B cell (primary cell): Measurements from ENCODE around the gene PNPLA4. TPM values are rescaled to one million over a fixed set of nuclear protein-coding genes. Genes with fewer than 3 reads are reported as not detected.

Experiments used
- ATAC-seq: fragments of 200-7000 bp; cut with Tn5 transposase; one replicate; pipeline ENCODE4 v1.10.0; 2021; ENCODE audit warnings: low read depth, mild to moderate bottlenecking, moderate number of reproducible peaks, moderate library complexity
- CTCF ChIA-PET: fragments of 350-600 bp; sonication (Branson Sonifier 250); formaldehyde crosslinking; loops from one replicate; lab custom pipeline; 2021; ENCODE audit warnings: antibody characterized with exemption, inconsistent platforms; lab: Charles Lee
- POLR2A ChIA-PET: fragments of 350-600 bp; sonication (Branson Sonifier 250); formaldehyde crosslinking; loops from one replicate; lab custom pipeline; 2021; ENCODE audit warnings: antibody characterized with exemption; lab: Charles Lee
- DNase-seq: peaks from one replicate; pipeline ENCODE4 v3.0.0; 2013
- H2AFZ ChIP-seq: 2 replicates; pipeline ENCODE4 v1.6.1; 2012; ENCODE audit warnings: mild to moderate bottlenecking, low read depth, low read length; ENCODE audit not compliant: insufficient read depth, poor library complexity, severe bottlenecking
- H3K27ac ChIP-seq, 2 donors: 1 replicate in 1 of 2; 2 replicates in 1 of 2; pipeline ENCODE4 v1.5.1; 2012 to 2013; ENCODE audit warnings: low read length in 2 of 2, mild to moderate bottlenecking in 2 of 2, moderate library complexity in 1 of 2
- H3K27me3 ChIP-seq, 4 experiments: fragments of 200-600 bp in 1 of 4; sonication (generic) in 1 of 4; replicated peaks in 1 of 4; 1 replicate in 2 of 4; 2 replicates in 2 of 4; pipeline versions ENCODE4 v1.6.1 to v1.7.0; 2013 to 2016; ENCODE audit warnings: low read length in 3 of 4, mild to moderate bottlenecking in 2 of 4, mixed read lengths in 1 of 4, moderate library complexity in 1 of 4; ENCODE audit not compliant: insufficient read depth in 4 of 4, control insufficient read depth in 3 of 4; ENCODE audit errors: control extremely low read depth in 1 of 4
- H3K36me3 ChIP-seq, 2 experiments: replicated peaks in 1 of 2; 1 replicate in 1 of 2; 2 replicates in 1 of 2; pipeline versions ENCODE4 v1.6.1 to v1.7.1; 2013; ENCODE audit warnings: low read length in 1 of 2; ENCODE audit not compliant: insufficient read depth in 2 of 2, control insufficient read depth in 1 of 2; ENCODE audit errors: control extremely low read depth in 1 of 2, extremely low read depth in 1 of 2
- H3K4me1 ChIP-seq, 2 donors: fragments of 200-600 bp in 1 of 2; sonication (generic) in 1 of 2; 1 replicate in 1 of 2; 2 replicates in 1 of 2; pipeline versions ENCODE4 v1.5.1 to v1.6.1; 2013 to 2017; ENCODE audit warnings: low read length in 2 of 2; ENCODE audit not compliant: control insufficient read depth in 2 of 2, insufficient read depth in 2 of 2
- H3K4me2 ChIP-seq: replicated peaks from 2 replicates; pipeline ENCODE3; 2012; ENCODE audit warnings: mild to moderate bottlenecking, low read depth, low read length; ENCODE audit not compliant: poor library complexity, severe bottlenecking
- H3K4me3 ChIP-seq, 5 experiments: fragments of 200-600 bp in 1 of 5; sonication (generic) in 1 of 5; 1 replicate in 3 of 5; 2 replicates in 2 of 5; pipeline versions ENCODE4 v1.5.1 to v1.7.0; 2011 to 2016; ENCODE audit warnings: low read length in 4 of 5, mild to moderate bottlenecking in 4 of 5, low read depth in 2 of 5, control low read depth in 1 of 5, moderate library complexity in 1 of 5; ENCODE audit not compliant: insufficient read depth in 1 of 5; ENCODE audit errors: control extremely low read depth in 1 of 5, extremely low read depth in 1 of 5
- H3K79me2 ChIP-seq: fragments of 200-600 bp; sonication (generic); one replicate; pipeline ENCODE4 v1.6.0; 2016; ENCODE audit warnings: low read length; ENCODE audit not compliant: control insufficient read depth, insufficient read depth
- H3K9ac ChIP-seq: fragments of 200-600 bp; sonication (generic); 2 replicates; pipeline ENCODE4 v1.6.1; 2017; ENCODE audit warnings: mild to moderate bottlenecking, low read length, moderate library complexity
- H3K9me3 ChIP-seq, 3 donors: one replicate each; pipeline versions ENCODE4 v1.6.1 to v1.7.1; 2013; ENCODE audit warnings: low read length in 2 of 3; ENCODE audit not compliant: control insufficient read depth in 2 of 3, insufficient read depth in 1 of 3; ENCODE audit errors: control extremely low read depth in 1 of 3
- H4K20me1 ChIP-seq: 2 replicates; pipeline ENCODE4 v1.6.0; 2012; ENCODE audit warnings: mild to moderate bottlenecking, low read length; ENCODE audit not compliant: insufficient read depth, control insufficient read depth, poor library complexity, severe bottlenecking
- H3K27ac Mint-ChIP-seq: one replicate; pipeline ENCODE4 v1.8.0; 2021; ENCODE audit warnings: mixed read lengths
- H3K27me3 Mint-ChIP-seq: one replicate; pipeline ENCODE4 v1.8.0; 2021; ENCODE audit warnings: mixed read lengths
- H3K4me1 Mint-ChIP-seq: one replicate; pipeline ENCODE4 v1.8.0; 2021; ENCODE audit warnings: mixed read lengths
- H3K4me3 Mint-ChIP-seq: one replicate; pipeline ENCODE4 v1.8.0; 2021; ENCODE audit warnings: mixed read lengths
- H3K9me3 Mint-ChIP-seq: one replicate; pipeline ENCODE4 v1.8.0; 2022; ENCODE audit warnings: mixed read lengths; ENCODE audit not compliant: insufficient read depth
- EZH2 ChIP-seq: IDR thresholded peaks from 2 replicates; pipeline ENCODE4 v1.6.1; 2012; ENCODE audit warnings: borderline replicate concordance, low read depth, mild to moderate bottlenecking, moderate library complexity, low read length; ENCODE audit not compliant: insufficient read depth, poor library complexity, severe bottlenecking
- WGBS: methylation state at CpG from one replicate; pipeline ENCODE4 v1.1.5; 2013; ENCODE audit warnings: missing lambda C conversion rate; ENCODE audit not compliant: insufficient coverage; 5-methylcytosine and 5-hydroxymethylcytosine counted together
- intact Hi-C: fragments of 100-400 bp; cut with micrococcal nuclease; formaldehyde crosslinking; loops from one replicate; pipeline ENCODE4 v1.10.0; 2022
- polyA plus RNA-seq: library from polyadenylated mRNA; depleted of rRNA; stranded (reverse); fragments of >200 nt; gene quantifications from 2 replicates; pipeline ENCODE4 v1.2.3, GENCODE V29; 2012
- total RNA-seq, 2 donors: library from RNA; stranded (reverse); fragments of 120-200 nt in 1 of 2; gene quantifications; 1 replicate in 1 of 2; 2 replicates in 1 of 2; pipeline versions ENCODE4 v1.2.3 to v1.2.4, GENCODE V29; 2013 to 2022
- TF ChIP-seq, protein P1 (sequence below): fragments of 200-600 bp; IDR thresholded peaks from one replicate; pipeline ENCODE4 v1.8.0; 2022; ENCODE audit warnings: antibody characterized with exemption, mild to moderate bottlenecking

PNPLA4 gene
- total and polyA plus RNA-seq, 2 donors (not counting 1 experiment from before 2014, with no cell fraction given) = 4.4 to 8.6 TPM

DNA sequence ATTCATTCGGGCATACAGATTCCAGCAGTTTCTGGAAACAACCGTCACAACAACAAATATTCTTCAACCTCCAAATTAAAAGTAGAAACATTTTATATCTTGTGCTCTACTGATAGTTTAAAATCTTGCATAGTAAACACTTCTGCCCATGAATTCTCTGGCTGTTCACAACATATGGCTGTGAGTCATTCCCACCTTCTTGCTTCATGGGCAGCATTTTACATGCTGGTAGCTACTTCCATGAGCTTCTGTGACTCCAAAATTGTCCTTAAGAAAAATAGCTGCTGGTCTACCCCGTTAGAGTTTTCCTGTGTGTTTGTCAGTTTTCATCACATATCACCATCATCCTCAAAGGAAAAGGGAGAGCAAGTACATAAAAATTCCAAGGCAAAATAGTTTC is 22.7 kb downstream of the PNPLA4 start:
- no peaks in the 10 kb centered on the region for H3K79me2 ChIP-seq
- CTCF ChIA-PET = no interaction called here
- H3K9me3 ChIP-seq = no peaks in the 10 kb centered on the region
- intact Hi-C loops = no loop called here
- POLR2A ChIA-PET = no interaction called here
- H3K27me3 Mint-ChIP-seq = no peaks in the 10 kb centered on the region
- no peaks in the 10 kb centered on the region for H4K20me1 ChIP-seq
- no peak overlapping the region for H3K4me3 ChIP-seq
- H3K27ac Mint-ChIP-seq = no peak overlapping the region
- no peaks in the 10 kb centered on the region for H3K27me3 ChIP-seq
- H3K4me1 ChIP-seq = no peaks in the 10 kb centered on the region
- no peak overlapping the region for H3K9ac ChIP-seq
- H3K36me3 ChIP-seq = peaks cover 2 to 14% of the 10 kb centered on the region in 2 experiments
- no CpG with 5 or more reads among the region's 3 CpGs for WGBS
- no peaks in the 10 kb centered on the region for H3K4me1 Mint-ChIP-seq
- H2AFZ ChIP-seq = no peak overlapping the region
- no peak for TF ChIP-seq EZH2
- TF ChIP-seq, protein P1, sequence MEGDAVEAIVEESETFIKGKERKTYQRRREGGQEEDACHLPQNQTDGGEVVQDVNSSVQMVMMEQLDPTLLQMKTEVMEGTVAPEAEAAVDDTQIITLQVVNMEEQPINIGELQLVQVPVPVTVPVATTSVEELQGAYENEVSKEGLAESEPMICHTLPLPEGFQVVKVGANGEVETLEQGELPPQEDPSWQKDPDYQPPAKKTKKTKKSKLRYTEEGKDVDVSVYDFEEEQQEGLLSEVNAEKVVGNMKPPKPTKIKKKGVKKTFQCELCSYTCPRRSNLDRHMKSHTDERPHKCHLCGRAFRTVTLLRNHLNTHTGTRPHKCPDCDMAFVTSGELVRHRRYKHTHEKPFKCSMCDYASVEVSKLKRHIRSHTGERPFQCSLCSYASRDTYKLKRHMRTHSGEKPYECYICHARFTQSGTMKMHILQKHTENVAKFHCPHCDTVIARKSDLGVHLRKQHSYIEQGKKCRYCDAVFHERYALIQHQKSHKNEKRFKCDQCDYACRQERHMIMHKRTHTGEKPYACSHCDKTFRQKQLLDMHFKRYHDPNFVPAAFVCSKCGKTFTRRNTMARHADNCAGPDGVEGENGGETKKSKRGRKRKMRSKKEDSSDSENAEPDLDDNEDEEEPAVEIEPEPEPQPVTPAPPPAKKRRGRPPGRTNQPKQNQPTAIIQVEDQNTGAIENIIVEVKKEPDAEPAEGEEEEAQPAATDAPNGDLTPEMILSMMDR = no peak
- H3K9me3 Mint-ChIP-seq = no peaks in the 10 kb centered on the region
- H3K27ac ChIP-seq = no peak overlapping the region
- H3K4me3 Mint-ChIP-seq = no peak overlapping the region
- ATAC-seq = no peak
- no peak overlapping the region for H3K4me2 ChIP-seq
- no peak for DNase-seq

DNA sequence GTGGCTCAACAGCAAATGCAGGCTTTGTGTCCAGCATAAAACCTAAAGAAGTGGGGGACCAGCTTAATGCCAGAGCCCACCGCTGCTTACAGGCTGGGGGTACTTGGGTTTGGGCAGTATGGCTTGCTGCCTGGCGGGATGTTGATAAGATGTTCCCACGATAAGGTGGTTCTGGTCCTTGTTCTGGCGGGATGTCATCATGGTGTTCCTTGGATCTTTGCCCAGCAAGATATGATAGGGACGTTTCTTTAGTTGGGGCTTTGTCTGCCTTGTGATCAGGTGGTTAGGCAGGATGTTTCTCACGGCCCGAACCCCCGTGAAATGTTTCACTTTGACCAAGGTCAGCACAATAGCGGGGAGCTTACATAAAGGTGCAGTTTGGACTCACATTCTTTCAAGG is 35.3 kb downstream of the PNPLA4 start:
- POLR2A ChIA-PET = no interaction called here
- H3K4me3 Mint-ChIP-seq = no peak overlapping the region
- H4K20me1 ChIP-seq = no peaks in the 10 kb centered on the region

More for the DNA sequence above, 35.3 kb downstream of the PNPLA4 start:
- Histone ChIP-seq H3K27me3 (no peaks in the 10 kb centered on the region), H3K4me1 (no peaks in the 10 kb centered on the region), H2AFZ (no peak overlapping the region), H3K79me2 (no peaks in the 10 kb centered on the region), H3K4me3 (no peak overlapping the region), H3K9ac (no peak overlapping the region), H3K9me3 (no peaks in the 10 kb centered on the region), H3K27ac (no peak overlapping the region), H3K36me3 (no peaks in the 10 kb centered on the region), H3K4me2 (no peak overlapping the region)
- WGBS = 84% methylated on average over 6 of the region's 9 CpGs
- DNase-seq (no peak), ATAC-seq (no peak)
- no peaks in the 10 kb centered on the region for H3K27me3 Mint-ChIP-seq
- H3K27ac Mint-ChIP-seq = no peak overlapping the region
- H3K9me3 Mint-ChIP-seq = no peaks in the 10 kb centered on the region
- CTCF ChIA-PET = no interaction called here
- no peaks in the 10 kb centered on the region for H3K4me1 Mint-ChIP-seq
- TF ChIP-seq, protein P1 = no peak
- TF ChIP-seq EZH2 = no peak
- intact Hi-C loops = no loop called here
